IPS-20b (cell line): ENCODE results near the gene SLC4A8.
A peak's percentile ranks its signal among the peaks of the same experiment; 100 is the strongest.

Experiments used
- H3K27ac ChIP-seq: one replicate; pipeline ENCODE4 v1.5.1; 2013; ENCODE audit warnings: low read length
- H3K27me3 ChIP-seq: 2 replicates; pipeline ENCODE4 v1.6.1; 2013; ENCODE audit warnings: mild to moderate bottlenecking, low read length, inconsistent platforms; ENCODE audit not compliant: insufficient read depth
- H3K36me3 ChIP-seq: 2 replicates; pipeline ENCODE4 v1.6.1; 2013; ENCODE audit warnings: low read depth, mild to moderate bottlenecking, inconsistent platforms, low read length, moderate library complexity; ENCODE audit not compliant: insufficient read depth
- H3K4me1 ChIP-seq: 2 replicates; pipeline ENCODE4 v1.6.1; 2013; ENCODE audit warnings: mild to moderate bottlenecking, control low read depth, inconsistent platforms, low read length, moderate library complexity; ENCODE audit not compliant: insufficient read depth
- H3K4me3 ChIP-seq: 2 replicates; pipeline ENCODE4 v1.5.1; 2013; ENCODE audit warnings: mild to moderate bottlenecking, low read length, inconsistent platforms
- H3K9ac ChIP-seq: 2 replicates; pipeline ENCODE4 v1.6.1; 2013; ENCODE audit warnings: low read depth, mild to moderate bottlenecking, inconsistent platforms, low read length, moderate library complexity
- H3K9me3 ChIP-seq: 2 replicates; pipeline ENCODE4 v1.6.1; 2013; ENCODE audit warnings: mild to moderate bottlenecking, low read depth, low read length, inconsistent platforms; ENCODE audit not compliant: insufficient read depth

Gene SLC4A8

DNA sequence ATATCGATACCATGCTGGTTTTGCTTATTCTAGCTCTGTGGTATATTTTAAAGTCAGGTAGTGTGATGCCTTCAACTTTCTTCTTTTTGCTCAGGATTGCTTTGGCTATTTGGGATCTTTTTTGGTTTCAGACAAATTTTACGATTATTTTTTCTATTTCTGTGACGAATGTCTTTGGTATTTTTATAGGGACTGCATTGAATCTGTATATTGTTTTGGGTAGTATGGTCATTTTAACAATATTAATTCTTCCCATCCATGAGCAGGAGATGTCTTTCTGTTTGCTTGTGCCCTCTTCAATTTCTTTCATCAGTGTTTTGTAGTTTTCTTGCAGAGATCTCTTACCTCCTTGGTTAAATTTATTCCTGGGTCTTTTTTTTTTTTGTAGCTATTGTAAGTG lies 10.8 kb upstream of the SLC4A8 start:
- H3K9me3 ChIP-seq = no peaks in the 10 kb centered on the region
- no peaks in the 10 kb centered on the region for H3K27me3 ChIP-seq
- H3K36me3 ChIP-seq = no peaks in the 10 kb centered on the region
- H3K27ac ChIP-seq = no peak overlapping the region
- no peak overlapping the region for H3K9ac ChIP-seq
- no peak overlapping the region for H3K4me3 ChIP-seq
- H3K4me1 ChIP-seq = no peaks in the 10 kb centered on the region

DNA sequence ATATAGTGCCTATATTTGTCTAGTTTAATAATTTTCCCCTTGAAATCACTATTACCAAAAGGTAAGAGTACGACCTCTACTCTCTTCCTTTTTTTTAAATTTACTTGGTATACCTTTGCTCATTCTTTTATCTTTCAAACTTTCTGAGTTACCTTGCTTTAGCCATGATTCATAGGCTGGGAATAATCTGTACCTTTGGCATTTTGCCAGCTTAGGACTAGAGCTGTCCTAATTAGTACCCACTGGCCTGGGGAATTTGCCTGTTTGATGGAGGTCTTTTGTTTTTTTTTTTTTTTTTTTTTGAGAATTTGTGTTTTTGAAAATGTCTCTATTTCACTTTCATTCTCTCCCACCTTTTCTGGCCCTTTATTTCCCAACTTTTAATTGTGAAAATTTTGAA lies 8.7 kb upstream of the SLC4A8 start:
- Histone ChIP-seq H3K27me3 (no peaks in the 10 kb centered on the region), H3K36me3 (no peaks in the 10 kb centered on the region), H3K4me3 (no peak overlapping the region), H3K4me1 (peaks cover 15% of the 10 kb centered on the region), H3K9me3 (no peaks in the 10 kb centered on the region), H3K27ac (no peak overlapping the region), H3K9ac (no peak overlapping the region)

DNA sequence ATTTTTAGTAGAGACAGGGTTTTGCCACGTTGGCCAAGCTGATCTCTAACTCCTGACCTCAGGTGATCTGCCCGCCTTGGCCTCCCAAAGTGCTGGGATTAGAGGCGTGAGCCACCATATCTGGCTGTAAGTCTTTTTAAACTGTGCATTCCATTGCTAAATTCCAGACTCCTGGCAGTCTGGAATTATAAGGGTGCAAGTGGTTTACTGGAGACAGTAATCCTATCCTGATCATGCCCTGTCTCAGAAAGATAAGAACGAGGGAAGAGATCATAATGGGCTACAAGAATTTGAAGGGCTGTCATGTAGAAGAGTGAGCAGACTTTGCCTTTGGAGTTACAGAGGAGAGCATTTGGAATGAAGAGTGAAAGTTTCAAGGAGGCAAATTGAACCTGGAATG lies 6.8 kb upstream of the SLC4A8 start:
- no peak overlapping the region for H3K9ac ChIP-seq
- H3K4me3 ChIP-seq = no peak overlapping the region
- no peaks in the 10 kb centered on the region for H3K9me3 ChIP-seq
- no peaks in the 10 kb centered on the region for H3K36me3 ChIP-seq
- H3K27me3 ChIP-seq = no peaks in the 10 kb centered on the region
- no peak overlapping the region for H3K27ac ChIP-seq
- peaks cover 15% of the 10 kb centered on the region for H3K4me1 ChIP-seq

DNA sequence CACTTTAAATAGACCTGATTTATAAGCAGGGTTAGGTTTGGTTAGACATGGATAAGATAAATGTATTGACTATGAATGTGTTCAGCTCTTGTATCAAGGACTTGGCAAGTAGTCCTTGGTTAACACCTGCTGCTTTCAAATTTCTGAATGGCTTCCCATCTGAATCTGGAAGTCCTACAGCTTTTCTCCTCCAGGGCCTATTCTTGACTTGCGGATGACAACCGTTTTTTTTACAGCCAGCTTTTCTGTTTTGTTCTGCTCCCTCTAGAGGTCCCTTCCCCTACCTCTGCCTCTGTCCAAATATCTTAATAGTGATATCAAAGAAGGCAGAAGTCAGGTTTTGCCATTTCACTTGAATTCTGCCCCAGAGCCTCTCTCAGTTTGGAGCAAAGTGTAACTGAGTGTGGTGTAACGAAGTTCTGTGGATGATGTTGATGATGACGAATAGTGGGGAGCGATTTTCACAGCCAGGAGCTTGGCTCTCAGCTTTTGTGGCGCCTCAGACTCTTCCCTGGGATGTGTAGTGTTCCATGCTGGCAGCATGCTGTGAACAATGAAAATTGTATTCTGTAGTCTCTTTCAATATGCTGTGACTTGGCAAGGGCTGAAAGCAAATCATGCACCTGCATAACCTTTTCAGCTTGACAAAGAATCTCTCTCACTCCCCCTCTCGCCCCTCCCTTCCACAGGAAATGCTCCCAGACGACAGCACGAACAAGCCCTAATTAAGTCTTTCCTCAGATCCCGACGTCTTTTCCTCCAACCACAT lies 5.0 kb upstream of the SLC4A8 start:
- Histone ChIP-seq H3K4me3 (peak overlapping the region; percentile 7; the same call in 1 of the 2 replicates), H3K4me1 (peaks cover 20% of the 10 kb centered on the region), H3K9me3 (no peaks in the 10 kb centered on the region), H3K27ac (no peak overlapping the region), H3K9ac (no peak overlapping the region; the same call in 1 of the 2 replicates), H3K27me3 (no peaks in the 10 kb centered on the region), H3K36me3 (no peaks in the 10 kb centered on the region)

DNA sequence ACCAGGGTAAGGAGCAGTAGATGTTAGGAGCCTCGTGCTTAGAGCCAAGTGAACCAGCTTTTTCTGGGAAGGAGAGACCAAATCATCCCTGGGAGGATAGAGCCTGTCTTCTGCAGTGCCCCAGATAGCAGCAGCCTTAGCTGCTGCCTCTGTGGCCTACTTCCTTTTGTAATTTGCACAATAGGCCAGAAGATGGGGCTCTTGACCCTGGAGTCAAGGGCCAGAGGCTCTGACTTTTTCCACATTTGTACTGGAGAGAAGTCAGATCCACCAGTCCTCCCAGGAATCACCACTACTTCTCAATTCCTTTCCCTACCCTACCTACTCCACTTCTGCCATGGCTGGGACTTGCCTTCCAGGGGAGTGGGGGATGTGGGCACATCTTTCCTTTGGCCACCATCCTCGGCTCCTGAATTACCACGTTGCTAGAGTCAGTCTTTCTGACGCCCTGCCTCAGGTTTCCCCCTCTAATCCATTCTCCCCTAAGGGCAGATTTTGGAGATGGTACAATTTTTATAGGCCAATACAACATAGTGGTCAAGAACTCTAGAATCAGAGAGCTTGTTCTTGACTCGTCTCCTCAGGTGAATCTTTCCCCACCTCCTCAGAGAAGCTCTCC lies 3.3 kb upstream of the SLC4A8 start:
- H3K27ac ChIP-seq = no peak overlapping the region
- no peaks in the 10 kb centered on the region for H3K36me3 ChIP-seq
- no peak overlapping the region for H3K9ac ChIP-seq
- no peaks in the 10 kb centered on the region for H3K9me3 ChIP-seq
- no peak overlapping the region for H3K4me3 ChIP-seq
- H3K27me3 ChIP-seq = no peaks in the 10 kb centered on the region
- H3K4me1 ChIP-seq = peaks cover 27% of the 10 kb centered on the region

DNA sequence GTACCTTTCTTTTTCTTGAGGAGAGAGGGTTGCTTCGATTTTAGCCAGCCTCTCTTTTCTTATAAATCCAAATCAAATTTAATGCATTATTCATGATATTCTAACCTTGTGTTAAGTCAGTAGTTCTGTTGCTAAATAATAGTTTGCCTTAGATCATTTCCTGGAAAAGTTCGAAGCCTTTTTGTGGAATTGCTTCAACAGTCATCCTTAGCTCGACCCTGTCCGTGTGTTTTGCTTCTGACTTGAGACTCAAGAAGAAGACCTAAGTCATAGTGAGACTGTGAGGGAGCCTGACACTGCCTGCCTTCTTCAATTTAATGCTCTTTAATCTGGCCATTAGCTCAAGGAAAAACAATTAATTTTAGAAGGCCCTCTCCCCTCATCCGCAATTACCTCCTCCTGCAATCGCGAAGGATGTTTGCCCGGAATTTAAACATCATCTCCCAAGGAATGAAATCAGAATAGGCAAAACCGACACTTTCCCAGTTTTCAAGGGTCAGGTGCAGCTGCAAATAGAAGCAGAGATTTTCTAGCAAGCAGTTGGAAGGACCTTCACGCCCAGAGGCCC lies 453 bp upstream of the SLC4A8 start:
- peaks cover 28% of the 10 kb centered on the region for H3K4me1 ChIP-seq
- H3K27me3 ChIP-seq = no peaks in the 10 kb centered on the region
- H3K9ac ChIP-seq = no peak overlapping the region
- no peaks in the 10 kb centered on the region for H3K36me3 ChIP-seq
- peak overlapping the region; percentile 51; the same call in 1 of the 2 replicates for H3K4me3 ChIP-seq
- H3K9me3 ChIP-seq = no peaks in the 10 kb centered on the region
- H3K27ac ChIP-seq = no peak overlapping the region

DNA sequence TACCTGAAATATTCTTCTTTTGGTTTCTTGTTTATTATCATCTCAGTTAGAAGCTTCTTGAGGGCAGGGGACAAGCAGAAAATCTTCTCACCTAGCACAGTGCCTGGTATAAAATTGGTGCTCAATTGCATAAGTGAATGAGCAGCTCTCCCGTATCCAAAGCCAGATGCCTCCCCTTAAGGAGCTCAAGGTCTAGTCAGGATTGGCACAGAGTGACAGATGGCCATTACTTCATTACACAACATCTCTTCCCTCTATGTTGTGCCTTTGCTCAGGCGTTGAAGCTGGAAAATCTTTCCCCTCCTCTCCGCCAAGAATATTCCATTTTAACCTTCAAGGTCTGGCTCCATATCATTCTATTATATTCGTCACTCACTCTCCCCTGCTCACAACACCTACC lies 3.6 kb downstream of the SLC4A8 start:
- no peaks in the 10 kb centered on the region for H3K27me3 ChIP-seq
- H3K36me3 ChIP-seq = no peaks in the 10 kb centered on the region
- no peak overlapping the region for H3K4me3 ChIP-seq
- no peaks in the 10 kb centered on the region for H3K9me3 ChIP-seq
- no peak overlapping the region for H3K27ac ChIP-seq
- H3K4me1 ChIP-seq = peaks cover 21% of the 10 kb centered on the region
- no peak overlapping the region for H3K9ac ChIP-seq

DNA sequence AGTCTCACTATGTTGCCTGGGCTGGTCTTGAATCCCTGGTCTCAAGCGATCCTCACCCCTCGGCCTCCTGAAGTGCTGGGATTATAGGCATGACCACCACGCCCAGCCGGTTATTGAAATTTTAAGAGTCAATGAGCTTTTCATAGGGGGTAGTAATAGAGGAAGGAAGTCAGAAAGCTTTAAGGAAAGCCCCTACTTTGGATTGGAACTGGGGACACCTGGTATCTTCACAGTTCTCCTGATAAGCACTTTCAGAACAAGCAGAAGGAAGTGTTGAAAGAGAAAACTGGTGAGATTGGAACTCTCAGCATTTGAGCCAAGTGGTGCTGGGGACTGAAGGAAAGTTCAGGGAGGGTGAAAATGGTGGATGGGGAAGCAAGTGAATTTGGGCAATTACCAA lies 5.1 kb downstream of the SLC4A8 start:
- no peak overlapping the region for H3K9ac ChIP-seq
- no peaks in the 10 kb centered on the region for H3K36me3 ChIP-seq
- H3K27ac ChIP-seq = no peak overlapping the region

DNA sequence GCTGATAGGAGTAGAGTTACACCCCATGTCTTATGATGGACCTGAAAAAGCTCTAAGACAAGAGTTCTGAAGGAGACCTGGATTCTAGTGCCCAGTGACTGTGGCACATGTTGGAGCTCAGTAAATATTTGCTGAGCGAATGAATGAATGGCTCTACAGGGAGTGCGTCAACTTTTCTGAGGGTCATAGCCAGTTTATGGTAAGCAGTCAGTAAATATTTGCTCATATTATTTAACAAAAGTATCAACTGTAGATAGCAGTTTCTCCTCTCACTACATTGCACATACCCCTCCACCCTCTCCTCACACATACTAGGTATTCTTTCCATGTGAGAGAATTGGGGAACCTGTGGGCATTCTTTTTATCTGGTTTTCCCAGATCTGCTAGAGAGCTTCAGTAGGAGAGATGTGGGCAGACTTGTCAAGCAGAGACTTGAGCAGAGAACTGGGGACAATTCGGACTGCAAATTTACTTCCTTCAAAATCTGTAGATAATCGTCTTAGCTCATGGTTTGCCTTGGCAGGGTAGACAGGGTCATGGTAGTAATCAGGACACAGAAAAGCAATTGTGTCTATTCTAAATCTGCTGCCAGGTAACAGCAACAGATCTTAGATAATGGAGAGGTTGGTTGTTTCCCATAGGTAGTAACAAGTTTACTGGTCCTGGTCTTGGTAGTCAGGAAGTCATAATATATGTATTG lies 5.7 kb downstream of the SLC4A8 start:
- H3K9ac ChIP-seq = no peak overlapping the region
- H3K27me3 ChIP-seq = no peaks in the 10 kb centered on the region
- no peak overlapping the region for H3K27ac ChIP-seq
- H3K9me3 ChIP-seq = no peaks in the 10 kb centered on the region
- no peaks in the 10 kb centered on the region for H3K36me3 ChIP-seq
- peaks cover 20% of the 10 kb centered on the region for H3K4me1 ChIP-seq
- no peak overlapping the region for H3K4me3 ChIP-seq

More for the DNA sequence above, 5.1 kb downstream of the SLC4A8 start:
- Histone ChIP-seq H3K4me1 (peaks cover 20% of the 10 kb centered on the region), H3K27me3 (no peaks in the 10 kb centered on the region), H3K4me3 (no peak overlapping the region), H3K9me3 (no peaks in the 10 kb centered on the region)

DNA sequence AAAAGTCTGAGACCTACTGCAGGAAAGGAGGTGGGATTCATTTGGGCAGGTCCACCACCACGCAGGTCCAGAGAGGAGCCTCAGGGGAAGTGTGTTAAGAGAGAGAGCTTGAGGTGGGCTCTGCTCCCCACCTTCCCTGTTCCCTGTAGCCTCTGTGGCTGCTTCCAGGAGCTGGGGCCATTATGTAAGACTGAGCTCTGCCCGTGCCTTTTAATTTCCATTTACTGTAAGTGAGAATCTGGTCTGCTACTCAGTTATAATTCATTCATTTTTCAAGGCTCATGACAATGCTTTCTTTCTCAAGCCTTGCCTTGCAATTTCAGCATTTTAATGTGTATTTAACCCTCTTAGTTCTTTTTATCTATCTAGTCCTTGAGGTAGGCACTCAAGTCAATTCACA lies 8.3 kb downstream of the SLC4A8 start:
- no peaks in the 10 kb centered on the region for H3K36me3 ChIP-seq
- H3K4me1 ChIP-seq = peaks cover 10% of the 10 kb centered on the region
- H3K9me3 ChIP-seq = no peaks in the 10 kb centered on the region
- H3K4me3 ChIP-seq = no peak overlapping the region
- no peaks in the 10 kb centered on the region for H3K27me3 ChIP-seq
- H3K9ac ChIP-seq = no peak overlapping the region
- no peak overlapping the region for H3K27ac ChIP-seq

DNA sequence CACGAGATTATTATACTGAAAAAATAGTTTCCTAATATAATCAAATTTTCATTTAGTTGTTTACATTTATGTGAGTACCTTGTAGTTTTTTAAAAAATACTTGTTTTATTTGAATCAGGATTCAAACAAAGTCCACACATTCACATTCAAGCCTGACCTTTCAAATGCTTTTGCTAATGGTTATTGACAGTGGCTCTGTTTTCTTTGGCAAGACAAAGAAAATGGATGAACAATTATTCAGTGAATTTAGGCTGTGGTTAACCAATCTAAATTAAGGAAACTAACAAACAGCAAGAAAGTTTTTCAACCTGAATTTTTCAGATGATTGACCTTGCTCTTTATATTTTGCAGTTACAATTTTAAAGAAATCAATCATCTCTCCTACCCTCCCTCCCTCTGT lies 9.7 kb downstream of the SLC4A8 start:
- Histone ChIP-seq H3K4me1 (peaks cover 10% of the 10 kb centered on the region), H3K27ac (no peak overlapping the region), H3K27me3 (no peaks in the 10 kb centered on the region), H3K9ac (no peak overlapping the region), H3K4me3 (no peak overlapping the region; the same call in 1 of the 2 replicates), H3K9me3 (no peaks in the 10 kb centered on the region), H3K36me3 (no peaks in the 10 kb centered on the region)
